Measurements from ENCODE around the gene TBC1D3. TPM values are rescaled to one million over a fixed set of nuclear protein-coding genes. Genes with fewer than 3 reads are reported as not detected.
"Not testable (repeated sequence)": the region's sequence is repeated elsewhere in the genome, so short reads cannot be mapped to it uniquely, and the experiment has no call there.

Gene TBC1D3
- total RNA-seq, result not detected
- long read RNA-seq, partial matches to known transcripts, result 0 of 2 reads
- long read RNA-seq, other reads (novel, unspliced or antisense), result 2 of 2 reads

- ATAC-seq; DNase-seq (ENCODE audit: missing footprints); intact Hi-C loops (cut with DNase I): not testable (repeated sequence)
These were observed at the start of gene TBC1D3 for GRCh38 chr17:38192455-38192854. Gene TBC1D3 (minus strand): TSS chr17:38192555. CDS start chr17:38191029, 1,526 bp downstream.

- DNase-seq (ENCODE audit: missing footprints); intact Hi-C loops (cut with DNase I): not testable (repeated sequence)
- ATAC-seq, result peak; percentile 34
These were observed 40.4 kb upstream of the TBC1D3 start for GRCh38 chr17:38232790-38233189.

GRCh38 chr17:38225844-38226495 is 33.6 kb upstream of the TBC1D3 start:
- intact Hi-C loops (cut with DNase I); ATAC-seq: not testable (repeated sequence)

GRCh38 chr17:38220867-38221266 is 28.5 kb upstream of the TBC1D3 start:
- intact Hi-C loops (cut with DNase I); ATAC-seq; DNase-seq (ENCODE audit: missing footprints): not testable (repeated sequence)

More at GRCh38 chr17:38225844-38226495, 33.6 kb upstream of the TBC1D3 start:
- not testable (repeated sequence) for DNase-seq (ENCODE audit: missing footprints)

GRCh38 chr17:38200271-38200670 is 7.9 kb upstream of the TBC1D3 start:
- intact Hi-C loops (cut with DNase I); ATAC-seq; DNase-seq (ENCODE audit: missing footprints): not testable (repeated sequence)

- ATAC-seq; DNase-seq (ENCODE audit: missing footprints); intact Hi-C loops (cut with DNase I): not testable (repeated sequence)
These were observed 57.5 kb downstream of the TBC1D3 start for GRCh38 chr17:38134860-38135259.

Other genes with a start within 250 kb of the TBC1D3 start
- gene TBC1D3L, start 203.5 kb downstream of the TBC1D3 start, total RNA-seq, result 6.7 TPM
- gene TBC1D3D, start 188.6 kb downstream of the TBC1D3 start, total RNA-seq, result 0.24 TPM
- not detected for gene TBC1D3C, start 123.9 kb downstream of the TBC1D3 start, total RNA-seq
- gene TBC1D3E, start 64.6 kb downstream of the TBC1D3 start, total RNA-seq, result not detected
- 36.9 TPM for gene MRPL45, start 104.6 kb upstream of the TBC1D3 start, total RNA-seq
- not detected for gene GPR179, start 151.4 kb upstream of the TBC1D3 start, total RNA-seq
- 12.0 TPM for gene SOCS7, start 159.3 kb upstream of the TBC1D3 start, total RNA-seq
- gene ARHGAP23, start 235.9 kb upstream of the TBC1D3 start, total RNA-seq, result 67.5 TPM

Measured in Right ventricle myocardium inferior (tissue), 1 donor.